ENCODE measurements around the gene HS3ST3A1.

Gene HS3ST3A1

DNA sequence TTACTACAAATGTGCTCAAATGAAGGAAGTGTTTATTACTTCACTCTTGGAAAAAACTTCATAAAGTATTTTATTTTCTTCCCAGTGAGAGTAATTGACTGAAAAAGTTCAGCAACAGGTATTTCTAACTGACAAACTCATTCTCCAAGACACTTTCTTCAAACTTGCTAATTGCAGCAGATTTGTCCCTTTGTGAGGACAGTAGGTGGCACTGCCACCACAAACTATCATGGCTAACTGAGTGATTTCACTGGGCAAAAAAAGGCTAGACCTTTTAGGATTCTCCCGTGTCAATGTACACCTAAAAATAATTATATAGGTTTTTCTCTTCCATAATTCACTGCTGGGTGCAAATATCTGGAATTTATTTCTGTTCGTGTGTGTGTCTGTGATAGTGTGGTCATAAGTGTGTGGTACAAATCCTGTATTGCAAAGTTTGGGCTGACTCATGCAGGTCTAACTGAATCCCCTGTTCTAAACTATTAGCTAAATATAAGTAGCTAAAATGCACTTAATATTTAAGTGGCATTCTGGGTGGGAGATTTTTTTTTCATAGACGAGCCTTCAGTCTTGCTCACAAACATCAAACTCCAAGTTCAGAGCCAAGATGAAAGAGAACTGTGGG lies 3.9 kb downstream of the HS3ST3A1 start:
- no peak for DNase-seq

DNA sequence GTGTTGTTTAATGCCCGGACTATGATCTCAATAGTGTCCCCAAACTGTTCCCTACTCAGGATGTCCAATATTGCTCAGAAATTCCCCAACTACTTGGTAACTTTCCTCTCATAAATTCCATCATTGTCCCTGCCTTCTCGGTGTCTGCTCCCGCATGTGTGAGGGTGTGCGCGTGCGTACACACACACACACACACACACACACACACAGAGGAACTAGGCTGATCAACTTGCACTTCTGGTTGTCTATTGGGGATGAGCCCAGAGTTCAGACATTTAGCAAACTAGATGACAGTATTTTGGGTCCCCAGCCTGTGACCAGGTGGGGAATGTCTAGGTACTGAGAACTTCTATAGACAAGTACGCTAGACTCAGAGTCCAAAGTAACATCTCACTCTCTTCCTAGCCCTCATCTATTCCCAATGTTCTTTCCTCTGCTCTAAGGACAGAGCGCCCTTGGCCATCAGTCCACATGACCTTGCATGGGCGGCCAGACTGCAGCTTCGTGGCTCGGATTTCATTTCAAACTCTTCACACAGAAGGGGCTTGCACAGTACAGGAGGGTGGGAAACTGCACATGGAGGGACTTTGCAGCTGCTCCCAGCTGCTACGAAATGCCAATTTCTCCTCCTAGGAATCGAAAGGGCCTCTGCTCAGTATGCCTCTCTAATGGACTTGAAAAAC lies 5.3 kb downstream of the HS3ST3A1 start:
- DNase-seq = no peak

DNA sequence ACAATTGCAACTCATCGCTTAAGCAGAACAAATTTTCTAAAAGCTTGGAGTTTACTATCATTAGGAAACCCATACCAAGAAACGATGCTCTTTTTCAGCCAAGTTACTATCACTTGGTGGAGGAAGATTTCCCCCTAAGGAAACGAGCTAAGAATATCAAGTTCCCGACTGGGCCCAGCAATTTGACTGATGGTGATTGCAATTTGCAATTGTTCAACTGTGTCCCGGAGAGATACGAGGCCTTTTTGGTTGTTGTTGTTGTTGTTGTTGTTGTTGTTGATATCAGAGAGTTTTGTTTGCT lies 6.2 kb downstream of the HS3ST3A1 start:
- DNase-seq = no peak

DNA sequence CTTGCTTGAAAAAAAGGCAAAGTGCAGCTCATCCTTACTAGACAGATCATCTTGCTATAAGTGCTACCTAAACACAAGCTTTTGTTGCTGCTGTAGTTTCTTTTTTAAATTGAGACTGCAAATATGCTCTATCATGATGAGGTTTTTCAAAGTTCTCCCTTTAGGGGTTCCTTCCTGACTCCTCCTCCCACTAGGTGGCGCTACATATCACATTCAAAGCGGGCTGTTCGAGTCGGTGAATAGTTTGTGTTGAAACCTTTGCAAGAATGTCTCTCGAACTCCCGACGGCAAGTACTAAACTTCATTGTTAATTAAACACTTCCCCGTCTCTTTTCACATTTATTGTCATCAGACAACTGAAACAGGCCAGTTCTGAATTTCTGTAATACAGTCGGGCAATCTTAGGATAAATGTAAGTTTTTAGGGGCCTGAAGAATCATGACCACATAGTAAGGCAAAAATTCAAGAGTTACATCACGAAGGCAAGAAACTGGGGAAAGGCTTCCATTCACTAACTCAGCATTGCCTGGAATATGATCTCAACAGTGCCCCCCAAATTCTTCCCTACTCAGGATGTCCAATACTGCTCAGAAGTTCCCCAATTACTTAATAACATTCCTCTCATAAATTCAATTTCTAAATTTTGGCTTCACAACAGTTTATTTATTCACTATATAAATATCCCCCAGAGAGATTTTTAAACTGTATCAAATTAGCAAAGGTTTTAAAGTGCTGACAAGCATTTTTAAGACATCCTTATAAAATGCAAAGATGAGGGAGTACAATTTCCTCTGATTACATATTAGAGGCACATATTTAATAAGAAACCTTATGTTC lies 6.7 kb downstream of the HS3ST3A1 start:
- DNase-seq = no peak

DNA sequence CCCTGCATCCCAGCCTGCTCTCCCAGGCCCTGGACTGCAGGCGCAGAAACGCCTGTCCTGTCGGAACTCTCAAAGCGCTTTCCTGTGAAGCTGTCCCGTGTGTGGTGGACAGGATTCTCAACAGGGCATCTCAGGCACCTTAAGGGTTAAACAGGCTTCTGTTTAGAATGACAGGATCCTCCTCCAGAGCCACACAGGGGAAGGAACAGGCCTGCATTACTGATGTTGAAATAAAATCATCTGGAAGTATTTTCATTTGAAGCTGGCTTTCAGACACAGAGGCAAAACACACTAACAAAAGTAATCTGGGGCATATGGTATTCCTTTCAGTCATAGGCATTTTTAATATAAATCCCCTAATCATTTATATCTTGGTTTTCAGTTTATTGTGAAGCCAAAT lies 7.4 kb downstream of the HS3ST3A1 start:
- no peak for DNase-seq

DNA sequence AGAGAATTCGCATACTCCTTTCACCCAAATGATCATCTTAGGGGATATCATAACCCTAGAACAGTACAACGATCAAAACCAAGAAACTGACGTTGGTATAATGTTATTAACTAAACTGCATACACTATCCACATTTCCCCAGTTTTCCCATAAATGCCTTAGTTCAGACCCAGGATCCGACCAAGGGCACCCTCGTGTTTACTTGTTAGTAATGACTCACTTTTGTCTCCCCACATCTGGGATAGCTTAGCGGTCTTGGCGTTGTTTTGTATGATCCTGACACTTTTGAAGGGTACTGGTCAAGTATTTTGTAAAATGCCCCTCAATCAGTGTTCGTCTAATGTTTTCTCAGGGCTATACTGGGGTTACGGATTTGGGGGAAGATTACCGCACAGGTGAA lies 8.0 kb downstream of the HS3ST3A1 start:
- no peak for DNase-seq

DNA sequence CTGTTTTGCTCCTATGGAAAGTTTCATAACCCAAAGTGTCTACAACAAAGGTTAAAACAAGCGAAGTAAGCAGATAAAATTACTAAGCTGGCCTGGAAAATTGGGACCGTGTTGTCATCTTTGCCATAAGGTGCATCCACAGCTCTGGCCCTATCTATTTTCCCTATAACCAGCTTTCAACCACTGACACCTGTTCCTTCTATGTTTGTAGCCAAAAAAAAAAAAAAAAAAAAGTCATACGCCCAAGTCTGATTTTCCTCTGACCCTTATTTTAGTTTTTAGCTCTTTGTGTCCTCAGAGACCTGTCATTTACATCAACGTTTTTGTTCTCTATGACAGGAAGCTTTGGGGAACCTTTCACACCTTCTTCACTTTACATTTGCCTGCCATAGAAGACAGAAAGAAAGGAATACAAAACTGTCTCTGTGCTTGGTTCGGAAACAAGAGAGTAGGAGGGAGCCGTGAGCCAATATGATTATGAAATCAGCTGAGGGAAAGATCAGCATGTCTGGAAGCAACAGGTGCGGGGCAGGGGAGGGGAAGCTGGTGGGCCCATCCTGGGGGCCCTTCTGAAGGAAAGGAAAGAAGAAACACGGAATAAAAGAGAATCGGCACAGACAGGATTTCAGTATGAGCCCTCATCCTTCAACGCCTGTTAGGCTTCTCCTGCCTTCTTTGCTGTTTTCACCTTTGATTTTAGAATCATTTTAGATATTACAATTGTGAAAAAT lies 8.5 kb downstream of the HS3ST3A1 start:
- DNase-seq = no peak

DNA sequence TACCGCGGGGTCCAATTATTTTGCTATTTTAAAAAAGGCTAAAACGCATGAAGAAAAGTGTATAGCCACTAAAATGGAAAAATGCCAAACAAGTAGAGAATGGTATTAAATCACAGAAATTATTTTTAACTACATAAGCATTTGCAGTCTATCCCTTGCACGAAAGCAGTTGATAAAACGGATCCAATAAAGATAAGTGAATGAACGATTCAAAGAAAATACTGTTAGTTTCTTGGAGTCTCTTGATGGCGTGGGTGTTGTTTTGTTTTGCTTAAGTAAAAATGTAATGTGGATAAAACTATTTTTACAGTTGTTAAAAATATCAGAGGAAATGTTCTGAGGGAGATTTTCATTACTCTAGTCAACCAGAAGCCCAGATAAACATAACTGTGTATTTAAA lies 9.3 kb downstream of the HS3ST3A1 start:
- no peak for DNase-seq

DNA sequence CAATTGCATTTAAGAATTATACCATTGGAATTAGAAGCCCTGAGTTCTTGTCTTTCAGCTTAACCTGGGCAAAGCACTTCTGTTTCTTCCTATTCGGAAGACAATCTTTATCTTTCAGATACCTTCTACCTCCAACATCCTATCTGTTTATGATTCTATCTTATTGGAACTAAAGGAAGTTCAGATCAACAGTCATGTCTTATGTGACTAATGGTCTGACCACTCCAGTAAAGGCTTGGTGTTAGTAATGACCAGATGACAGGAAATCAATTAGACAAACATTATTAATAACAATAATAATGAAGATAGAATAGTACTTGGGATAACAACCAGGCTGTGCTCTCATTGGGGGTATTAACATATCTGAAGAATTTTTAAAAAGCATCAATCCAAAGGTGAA lies 11.3 kb downstream of the HS3ST3A1 start:
- DNase-seq = no peak

DNA sequence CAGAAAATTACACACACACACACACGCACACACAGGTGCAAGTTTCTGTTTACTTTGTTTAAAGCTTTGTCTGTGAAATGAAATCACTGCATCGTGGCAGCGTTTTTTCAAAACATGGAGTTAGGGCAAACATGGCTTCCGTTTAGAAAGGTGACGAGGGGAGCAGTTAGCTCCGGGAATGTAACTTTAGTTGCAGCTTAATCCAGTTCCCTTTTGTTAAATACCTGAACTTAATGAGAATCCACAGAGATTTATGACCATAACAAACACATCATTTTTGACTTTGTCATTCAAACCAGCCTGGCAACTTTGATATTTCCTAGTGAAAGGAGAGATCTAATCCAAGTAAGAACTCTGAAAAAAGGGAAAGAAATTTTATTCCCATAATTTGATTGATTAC lies 12.1 kb downstream of the HS3ST3A1 start:
- no peak for DNase-seq

DNA sequence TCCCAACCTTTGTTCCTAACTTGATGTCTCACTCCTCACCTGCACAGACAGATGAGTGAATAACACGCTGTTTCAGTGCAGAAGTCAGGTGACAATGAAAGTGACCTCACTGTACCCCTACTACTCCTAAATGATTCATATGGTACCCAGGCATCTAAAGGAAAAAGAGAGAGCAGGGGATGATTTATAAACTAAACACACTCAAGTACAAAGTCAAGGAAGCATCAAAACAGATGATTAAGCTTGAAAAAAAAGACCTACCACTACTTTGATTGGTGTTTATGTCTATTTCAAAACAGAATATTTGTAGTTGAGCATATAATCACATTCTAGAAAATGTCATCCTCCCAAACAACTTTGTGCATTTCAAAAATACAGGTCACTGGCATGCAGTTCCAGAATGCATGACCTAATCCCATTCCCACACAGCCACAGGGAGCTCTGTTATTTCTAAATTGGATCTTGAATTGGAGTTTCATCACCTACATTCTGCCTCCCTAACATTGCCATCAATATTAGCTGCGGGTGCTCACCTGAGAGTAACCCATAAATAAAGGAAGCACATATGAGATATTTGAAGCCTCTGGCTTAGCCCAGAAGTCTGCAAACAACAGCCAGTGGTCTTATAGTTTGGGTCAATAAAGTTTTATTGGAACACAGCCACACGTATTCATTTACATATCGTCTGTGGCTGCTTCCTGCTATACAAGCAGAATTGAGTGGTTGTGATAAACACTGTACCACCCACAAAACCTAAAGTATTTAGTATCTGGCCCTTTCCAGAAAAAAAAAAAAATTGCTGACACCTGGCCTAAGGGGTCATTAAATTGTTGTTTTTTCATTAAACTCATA lies 14.0 kb downstream of the HS3ST3A1 start:
- DNase-seq = no peak

DNA sequence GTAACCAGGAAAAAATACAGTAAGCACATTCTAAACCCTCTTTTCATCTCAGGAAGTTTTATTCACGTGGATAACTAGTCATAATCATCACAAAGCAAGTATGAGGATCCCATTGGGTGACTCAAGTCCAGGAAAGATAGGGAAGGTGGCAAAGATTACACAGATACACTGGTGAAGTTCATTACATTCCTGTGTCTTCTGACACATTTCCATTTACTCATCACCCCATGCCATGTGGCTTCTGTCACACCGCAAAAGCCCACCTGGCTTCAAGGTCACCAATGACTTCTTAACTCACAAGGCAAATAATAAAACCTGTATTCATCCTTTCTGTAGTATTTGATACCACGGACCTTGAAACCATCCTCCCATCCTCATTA lies 17.0 kb downstream of the HS3ST3A1 start:
- DNase-seq = no peak

DNA sequence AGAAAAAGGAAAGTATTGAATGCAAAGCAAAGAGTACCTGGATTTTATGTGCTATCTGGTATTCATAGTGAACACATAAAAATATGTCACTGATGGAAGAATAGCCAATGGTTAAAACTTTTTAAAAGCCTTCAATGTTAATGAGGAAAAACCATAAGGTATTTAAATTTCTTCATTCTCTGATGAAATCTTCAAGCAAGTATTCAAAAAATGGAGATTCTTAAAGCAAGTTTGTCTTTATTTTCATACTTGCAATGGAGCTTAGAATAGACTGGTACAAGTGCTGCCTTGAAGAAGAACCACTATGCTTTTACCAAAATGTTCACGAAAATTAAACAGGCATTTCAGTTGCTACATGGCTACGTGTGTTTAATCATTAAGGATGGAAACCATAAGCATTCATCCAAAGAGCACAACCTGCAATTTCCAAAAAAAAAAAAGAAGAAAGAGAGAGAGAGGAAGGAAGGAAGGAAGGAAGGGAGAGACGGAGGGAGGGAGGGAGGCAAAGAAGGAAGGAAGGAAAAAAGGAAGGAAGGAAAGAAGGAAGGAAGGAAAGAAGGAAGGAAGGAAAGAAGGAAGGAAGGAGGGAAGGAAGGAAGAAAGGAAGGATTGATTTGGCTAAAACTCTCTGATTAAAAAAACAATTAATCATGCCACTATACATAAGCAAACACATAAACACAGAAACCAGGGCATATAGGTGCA lies 17.6 kb downstream of the HS3ST3A1 start:
- no peak for DNase-seq

DNA sequence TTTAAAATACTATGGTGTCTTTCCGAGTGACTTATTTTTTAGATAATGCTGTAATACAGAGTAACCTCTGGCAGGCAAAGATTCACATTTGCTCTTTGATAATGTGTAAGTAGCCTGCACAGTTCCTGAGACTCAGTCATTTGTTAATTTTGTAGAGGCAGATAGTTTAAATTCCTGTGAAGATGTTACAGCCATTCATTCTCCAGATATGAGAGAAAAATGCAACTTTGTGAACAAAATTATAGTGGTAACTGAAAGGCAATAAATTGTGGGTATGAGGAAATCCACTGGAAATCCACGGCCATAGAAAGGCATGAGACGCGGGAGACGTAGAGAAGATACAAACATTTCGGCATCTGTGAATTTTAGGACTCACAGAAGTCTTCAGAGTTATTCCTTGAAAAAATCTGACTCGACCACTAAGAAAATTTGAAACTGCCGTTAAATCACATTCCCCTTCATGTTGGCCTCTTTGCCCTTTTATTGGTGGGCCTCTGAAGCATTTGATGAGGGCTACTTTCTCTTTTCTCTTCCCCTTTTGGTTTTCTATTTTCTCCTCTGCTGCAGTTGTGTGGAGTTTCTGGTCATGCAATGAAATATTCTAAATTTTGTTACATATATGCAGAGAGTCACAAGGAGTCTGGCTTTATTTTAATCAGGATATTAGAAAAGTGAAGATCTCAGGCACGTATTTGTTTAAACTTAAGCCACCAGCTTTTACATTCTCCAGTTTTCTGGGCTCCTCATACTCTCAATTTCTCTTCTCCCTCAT lies 18.8 kb downstream of the HS3ST3A1 start:
- DNase-seq = no peak

DNA sequence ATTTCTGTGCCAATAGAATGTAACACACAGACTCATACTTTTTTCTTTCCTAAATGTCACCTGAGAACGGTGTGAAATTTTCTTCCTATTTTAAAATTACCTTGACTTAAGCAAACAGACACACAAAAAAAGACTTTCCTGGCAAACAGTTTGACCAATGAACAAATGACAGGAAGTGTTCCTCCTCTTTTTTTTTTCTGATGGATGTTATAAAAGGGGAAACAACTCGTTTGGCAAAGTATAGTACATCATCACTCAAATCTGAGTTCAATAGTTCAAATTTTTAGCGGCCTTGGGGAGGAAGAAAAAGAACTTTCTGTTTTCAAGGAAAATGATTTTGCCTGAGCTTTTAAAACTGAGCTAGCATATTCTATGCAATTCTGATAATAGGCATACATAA lies 19.8 kb downstream of the HS3ST3A1 start:
- no peak for DNase-seq

DNA sequence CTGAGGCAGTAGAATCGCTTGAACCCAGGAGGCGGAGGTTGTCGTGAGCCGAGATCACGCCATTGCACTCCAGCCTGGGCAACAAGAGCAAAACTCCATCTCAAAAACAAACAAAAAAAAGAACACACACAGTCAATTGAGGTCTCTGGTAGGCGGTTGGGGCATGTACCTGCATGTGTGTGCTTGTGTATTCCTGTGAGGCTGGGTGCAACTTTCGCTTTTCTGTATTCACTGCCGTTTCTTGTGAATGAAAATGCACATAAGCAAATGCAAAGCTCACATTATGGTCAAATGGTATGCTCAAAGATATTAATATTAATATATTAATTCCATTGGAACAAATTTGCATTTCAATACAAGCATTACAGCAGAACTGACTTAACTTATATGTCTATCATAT lies 20.9 kb downstream of the HS3ST3A1 start:
- no peak for DNase-seq

DNA sequence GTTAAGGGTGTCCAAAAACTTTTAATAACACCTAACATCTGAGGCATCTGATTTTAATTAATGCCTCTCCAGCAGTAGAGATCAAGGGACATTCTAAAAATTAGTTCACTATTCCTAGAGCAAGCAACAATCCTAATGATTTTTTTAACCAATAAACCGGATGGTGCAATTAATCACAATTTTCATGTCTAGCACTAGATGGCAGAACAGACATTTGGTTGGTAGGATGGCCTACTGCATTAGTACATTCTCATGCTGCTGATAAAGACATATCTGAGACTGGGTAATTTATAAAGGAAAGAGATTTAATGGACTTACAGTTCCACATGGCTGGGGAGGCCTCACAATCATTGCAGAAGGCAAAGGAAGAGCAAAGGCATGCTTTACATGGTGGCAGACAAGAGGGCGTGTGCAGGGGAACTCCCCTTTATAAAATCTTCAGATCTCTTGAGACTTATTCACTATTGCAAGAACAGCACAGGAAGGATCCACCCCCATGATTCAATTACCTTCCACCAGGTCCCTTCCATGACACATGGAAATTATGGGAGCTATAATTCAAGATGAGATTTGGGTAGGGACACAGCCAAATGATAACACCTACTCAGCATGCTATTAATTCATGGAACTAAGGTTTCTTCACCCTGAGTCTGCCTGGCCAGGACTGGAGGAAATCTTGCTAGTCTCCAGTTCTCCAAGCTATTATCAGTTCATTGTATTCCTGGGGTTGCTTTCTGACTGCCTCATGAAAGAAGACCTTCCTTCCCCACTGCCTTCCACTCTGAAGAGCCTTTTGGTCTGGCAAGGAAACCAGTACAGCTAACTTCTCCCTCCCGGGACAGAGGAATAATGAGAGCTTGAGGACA lies 24.8 kb downstream of the HS3ST3A1 start:
- no peak for DNase-seq

DNA sequence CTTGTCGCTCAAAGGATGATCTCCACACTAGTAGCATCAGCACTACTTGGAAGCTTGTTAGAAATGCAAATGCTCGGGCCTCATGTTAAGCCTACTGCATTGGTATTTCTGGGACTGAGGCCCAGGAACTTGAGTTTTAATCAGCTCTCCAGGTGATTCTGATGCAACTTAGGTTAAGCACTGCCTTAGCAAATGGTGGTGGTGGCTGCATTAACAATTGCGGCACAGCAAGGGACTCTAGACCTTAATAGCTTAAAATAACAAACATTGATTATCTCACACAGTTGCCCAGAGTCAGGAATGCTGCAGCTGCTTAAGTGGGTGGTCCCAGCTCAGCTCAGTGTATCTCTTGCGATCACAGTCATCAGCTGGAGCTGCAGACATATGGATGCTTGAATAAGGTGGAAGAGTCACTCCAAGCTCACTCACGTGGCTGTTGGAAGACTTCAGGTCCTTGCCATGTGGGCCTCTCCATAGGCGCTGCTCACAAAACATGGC lies 25.8 kb downstream of the HS3ST3A1 start:
- DNase-seq = no peak

DNA sequence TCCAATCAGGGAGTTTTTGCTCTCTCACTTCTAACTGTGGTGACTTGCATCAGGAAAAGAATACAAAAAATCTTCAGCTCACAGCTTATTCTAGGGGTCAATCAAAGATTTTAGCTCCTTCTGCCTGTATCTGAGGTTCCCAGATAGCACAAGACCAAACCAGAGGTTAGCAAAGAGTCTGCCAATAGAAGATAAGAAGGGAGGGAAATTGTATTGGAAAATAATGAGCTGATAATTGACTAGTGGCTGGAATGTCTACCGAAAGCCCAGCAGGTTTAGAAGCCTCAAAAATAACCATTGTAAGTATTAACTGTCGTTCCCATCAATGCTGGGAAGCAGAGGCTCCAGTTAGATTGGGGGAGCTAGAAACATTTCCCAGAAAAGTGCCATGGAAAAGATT lies 26.3 kb downstream of the HS3ST3A1 start:
- no peak for DNase-seq

DNA sequence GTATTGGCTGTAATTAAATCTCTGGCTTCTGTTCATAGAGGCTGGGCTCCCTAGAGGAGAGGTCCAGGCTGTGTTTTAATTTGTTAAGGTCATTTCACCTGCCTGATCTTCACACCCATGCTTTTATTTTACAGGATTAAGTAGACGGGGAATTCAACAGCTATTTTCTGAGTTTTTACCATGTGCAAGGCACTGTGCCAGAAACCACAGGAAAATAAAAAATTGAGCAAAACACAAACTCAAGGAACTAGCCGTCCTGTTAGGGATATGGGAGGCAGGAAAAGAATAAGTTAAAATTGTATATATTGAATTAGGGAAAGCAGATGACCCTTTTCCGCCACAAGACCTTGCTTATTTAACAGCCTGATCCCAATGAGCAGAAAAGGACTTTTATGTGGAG lies 29.1 kb downstream of the HS3ST3A1 start:
- no peak for DNase-seq

Measured in NCI-H446 treated with DMSO at 0.1 percent for 48 hours (cell line).